NK-92 (cell line): ENCODE measurements around the gene PRELID3B.

Source experiments
- DNase-seq: peaks from one replicate; lab custom pipeline; 2025; ENCODE audit not compliant: unreplicated experiment; lab: John Stamatoyannopoulos, UW

PRELID3B gene

GRCh38 chr20:59010995-59011873 is 31.4 kb downstream of the PRELID3B start:
- no peak for DNase-seq

DNA sequence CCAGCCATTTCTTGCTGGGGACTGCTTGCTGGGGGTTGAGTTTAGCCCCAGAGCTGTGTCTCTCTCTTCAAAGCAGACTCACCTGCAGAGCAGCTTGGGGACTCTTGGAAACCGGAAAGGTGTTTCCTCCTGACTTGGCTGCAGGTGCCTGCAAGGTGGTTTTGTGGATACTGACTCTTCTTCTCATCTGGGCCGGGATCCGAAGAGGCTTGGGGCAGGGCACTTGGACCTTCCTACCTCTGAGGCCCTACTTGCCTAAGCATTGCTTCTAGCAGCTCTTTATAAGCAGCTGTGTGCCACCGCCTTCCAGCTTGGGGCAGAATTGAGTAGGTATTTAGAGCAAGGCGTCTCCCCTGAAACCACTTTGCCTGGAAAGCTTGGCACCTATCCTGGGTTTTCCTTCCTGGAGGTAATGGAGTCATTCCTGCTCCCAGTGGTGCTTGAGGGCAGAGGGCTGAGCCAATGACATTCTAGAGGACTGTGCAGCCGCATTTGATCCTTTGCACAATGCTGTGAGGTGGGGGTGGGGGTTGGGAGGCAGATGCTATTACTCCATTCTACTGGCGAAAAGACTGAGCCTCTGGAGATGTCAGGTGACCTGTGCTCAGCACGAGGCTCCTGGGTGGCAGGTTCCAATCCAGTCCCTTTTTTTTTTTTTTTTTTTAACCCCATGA is 32.1 kb downstream of the PRELID3B start:
- DNase-seq = no peak

DNA sequence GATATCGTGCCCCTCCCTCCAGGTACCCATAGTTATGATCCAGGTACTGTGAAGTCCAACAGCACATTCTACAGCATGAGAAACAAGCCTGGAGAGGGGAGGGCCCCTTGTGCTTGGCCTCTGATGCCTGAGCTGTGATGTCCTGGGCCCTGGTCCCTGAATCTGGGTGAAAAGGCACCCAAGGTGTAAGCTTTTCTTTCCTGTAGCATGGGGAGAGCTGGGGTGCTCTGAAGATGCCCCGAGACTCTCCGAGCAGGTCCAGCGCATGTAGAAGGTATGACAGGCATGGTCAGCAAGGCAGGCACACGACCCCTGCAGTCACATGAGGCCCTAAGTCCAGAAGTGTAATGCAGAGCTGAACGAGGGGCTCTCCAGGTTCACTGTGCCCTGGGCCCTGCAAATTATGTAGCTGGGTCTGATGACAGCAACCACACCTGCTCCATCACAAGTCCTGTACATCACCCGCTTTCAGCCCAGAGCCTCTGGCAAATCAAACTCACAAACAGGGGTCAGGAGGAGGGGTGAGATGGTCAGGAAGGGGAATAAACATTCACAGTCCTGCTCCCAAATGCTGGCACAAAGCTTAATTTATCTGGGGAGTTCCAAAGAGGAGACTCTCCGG is 33.8 kb downstream of the PRELID3B start:
- DNase-seq = no peak

DNA sequence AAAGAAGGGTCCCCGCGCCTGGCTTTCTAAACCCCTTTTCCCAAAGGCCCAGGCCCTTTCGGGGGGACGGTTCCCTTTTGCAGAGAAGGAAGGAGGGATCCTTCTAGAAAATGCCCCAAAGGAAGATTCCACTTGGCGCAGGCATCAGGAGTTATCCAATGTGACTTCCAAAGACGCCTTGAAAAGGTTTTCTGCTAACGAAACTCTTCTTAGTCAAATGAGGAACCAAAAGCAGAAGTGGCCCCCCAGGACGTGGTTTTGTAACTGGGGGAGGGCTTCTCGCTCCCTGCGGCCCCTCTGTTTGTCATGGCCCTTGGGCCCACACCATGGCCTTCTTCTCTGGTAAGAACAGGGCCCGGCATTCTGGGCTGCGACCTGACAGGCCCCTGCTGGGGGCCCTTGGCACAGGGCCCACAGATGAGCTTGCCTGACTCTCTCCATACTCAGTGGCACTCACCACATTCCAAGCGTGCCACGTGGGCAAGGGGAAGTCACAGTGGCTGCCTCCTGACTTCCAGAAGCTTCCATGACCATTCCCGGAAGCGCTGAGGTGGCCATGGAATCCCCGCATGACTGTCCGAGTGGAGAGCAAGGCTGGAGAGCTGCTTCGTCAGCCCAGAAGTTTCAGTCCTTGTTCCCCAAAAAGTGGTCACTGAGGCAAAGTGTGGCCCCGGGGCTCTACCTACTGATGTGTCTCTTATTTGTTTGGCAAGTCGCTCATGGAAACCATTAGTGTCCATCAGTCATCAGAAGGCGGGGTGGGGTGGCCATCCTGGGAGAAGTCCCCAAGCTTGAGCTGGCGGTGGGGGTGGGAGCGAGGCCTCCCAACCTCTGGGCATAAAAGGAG is 34.7 kb downstream of the PRELID3B start:
- no peak for DNase-seq

DNA sequence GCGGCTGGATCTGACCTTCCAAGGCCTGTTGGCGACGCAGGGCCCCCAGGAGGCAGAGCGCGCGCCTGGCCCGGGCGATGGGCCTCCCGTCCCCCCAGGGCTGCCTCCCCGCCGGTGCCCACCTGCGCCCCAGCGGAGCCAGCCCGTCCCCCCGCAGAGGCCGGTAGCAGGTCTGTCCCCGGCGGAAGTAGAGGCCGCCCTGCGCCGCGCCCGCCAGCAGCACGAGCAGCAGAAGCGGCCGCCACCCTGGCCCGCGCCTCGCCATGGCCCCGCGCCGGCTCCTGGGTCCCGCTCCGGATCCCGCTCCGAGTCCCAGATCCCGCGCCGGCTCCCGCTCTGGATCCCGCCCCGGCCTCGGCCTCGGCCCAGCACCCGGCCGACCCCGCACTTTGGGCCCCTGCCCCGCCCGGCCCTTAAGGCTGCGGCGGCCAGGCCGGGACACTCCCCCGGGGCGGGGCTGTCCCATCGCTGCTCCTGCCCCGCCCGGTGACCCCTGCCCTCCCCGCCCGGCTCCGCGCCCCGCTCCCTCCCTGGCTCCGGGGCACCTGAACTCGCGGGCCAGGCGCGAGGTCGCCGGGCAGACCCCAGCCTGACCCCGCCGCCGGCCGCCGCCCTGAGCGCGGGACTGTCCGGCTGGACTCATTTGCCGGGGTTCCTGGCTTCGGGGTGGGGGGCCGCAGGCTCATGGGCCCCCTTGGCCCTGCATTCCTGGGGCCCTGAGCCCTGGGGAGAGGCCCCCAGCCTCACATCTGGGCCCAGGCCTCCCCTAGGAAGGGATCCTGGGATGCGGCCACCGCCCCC is 35.5 kb downstream of the PRELID3B start, which contains the start of gene CTSZ:
Gene CTSZ, minus strand, starts transcription at position 391 of the 801 bp plus-strand sequence. Its CDS starts 126 bp downstream, at position 265.
- DNase-seq = no peak

DNA sequence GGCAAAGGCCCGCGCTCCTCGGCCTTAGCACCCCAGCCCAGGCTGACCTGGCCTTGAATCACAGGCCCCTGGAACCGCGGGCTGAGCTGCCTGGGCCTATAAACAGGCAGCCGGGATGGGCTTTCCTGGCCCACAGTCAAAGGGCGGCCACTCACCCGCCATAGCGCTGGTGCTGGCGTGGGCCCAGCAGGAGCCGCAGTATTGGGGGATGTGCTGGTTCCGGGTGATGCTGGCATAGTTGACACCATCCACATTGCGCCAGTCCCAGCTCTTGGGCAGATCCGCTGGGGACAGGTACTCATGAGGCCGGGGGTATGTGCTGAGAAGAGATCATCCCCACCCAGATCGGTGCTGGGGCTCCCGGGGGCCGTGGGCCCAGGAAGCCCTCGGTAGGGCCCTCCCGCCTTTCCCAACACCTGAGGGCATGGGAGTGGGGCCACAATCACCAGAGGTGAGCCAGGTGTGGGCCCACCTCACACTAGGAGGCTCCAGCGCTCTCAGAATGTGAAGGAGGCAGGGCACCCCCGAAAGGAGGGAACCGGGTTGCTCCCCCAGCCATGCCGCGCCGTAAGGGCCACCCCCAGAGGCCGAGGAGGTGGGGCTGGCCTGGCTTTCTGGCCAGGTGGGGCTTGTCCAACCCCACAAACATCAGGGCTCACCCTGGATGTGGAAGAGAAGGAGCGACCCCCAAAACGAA is 36.3 kb downstream of the PRELID3B start:
- DNase-seq = no peak

DNA sequence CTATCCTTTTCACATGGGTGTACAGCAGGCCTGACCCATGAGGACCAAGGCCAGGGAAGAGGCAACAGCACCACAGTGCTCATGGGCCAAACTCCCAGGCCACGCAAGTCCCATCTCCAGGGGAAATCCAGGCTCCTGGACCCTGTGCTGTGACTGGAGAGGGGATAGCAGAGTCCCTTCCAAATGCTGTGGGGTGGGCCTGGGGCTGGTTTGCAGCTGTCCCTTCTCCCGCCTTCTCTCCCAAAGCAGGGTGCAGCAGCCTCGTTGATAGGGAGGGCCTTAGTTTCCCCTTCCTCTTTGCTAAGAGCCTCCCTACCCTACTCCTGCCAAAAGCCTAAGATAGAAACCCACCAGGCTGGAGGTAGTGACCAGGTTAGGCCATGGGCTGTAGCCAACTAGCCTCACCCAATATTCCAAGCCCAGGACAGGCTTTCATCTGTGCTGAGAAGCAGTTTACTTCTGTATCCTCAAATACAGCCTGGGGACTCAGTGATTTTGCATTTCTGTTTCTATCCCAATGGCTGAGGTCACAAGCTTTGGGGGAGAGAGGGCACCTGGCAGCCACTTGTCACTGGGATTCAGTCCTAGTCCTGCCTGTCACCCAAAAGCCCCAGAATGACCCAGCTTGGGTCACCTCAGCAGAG is 36.9 kb downstream of the PRELID3B start:
- no peak for DNase-seq

DNA sequence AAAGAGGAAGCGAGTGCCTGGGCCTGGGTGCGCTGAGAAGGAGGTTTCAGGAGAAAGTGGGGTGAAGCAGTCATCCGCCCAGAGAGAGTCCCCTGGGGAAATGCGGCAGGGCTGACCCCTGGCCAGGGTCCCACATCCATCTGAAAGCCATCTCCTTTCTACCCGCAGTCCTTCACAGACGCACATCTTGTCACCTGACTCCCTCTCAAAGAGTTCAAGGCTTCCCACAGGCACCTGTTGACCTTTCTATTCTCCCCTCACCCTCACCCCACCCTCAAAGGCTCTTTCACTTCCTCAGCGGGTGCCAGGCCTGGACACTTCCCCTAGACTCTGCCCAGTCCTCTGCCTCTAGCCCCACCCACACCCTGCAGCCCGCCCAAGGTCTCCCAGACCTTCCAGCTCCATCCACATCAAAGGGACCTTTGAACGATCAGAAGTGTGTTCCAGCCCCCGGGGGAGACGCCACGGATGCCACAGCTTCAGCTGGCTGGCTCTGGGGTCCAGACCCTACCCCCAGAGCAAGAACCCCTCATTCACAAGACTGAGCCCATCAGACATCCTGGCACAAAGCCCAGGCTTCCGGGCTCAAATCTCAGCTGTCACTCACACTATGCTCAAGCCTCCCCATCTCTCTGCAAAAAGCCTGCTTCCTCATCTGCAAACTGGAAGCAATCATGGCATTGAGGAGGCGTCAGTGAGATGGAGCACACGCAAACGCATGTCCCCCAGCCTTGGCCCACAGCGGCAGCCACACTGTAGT is 37.6 kb downstream of the PRELID3B start:
- no peak for DNase-seq

DNA sequence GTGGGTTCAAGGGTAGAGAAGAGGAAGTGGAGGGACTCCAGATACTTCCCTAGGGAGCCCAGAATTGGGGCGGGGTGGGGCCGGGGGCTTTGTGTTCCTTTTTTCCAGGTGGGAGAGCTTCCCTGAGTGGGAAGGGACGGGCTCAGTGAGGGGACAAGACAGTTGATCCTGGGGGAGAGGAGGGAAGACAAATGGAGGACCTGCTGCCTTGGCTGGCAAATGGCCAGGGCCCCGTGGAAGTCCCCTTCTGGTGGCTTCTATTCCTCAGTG is 38.2 kb downstream of the PRELID3B start:
- DNase-seq = no peak

- DNase-seq = no peak
Measured at GRCh38 chr20:59003836-59004492, 38.6 kb downstream of the PRELID3B start.

DNA sequence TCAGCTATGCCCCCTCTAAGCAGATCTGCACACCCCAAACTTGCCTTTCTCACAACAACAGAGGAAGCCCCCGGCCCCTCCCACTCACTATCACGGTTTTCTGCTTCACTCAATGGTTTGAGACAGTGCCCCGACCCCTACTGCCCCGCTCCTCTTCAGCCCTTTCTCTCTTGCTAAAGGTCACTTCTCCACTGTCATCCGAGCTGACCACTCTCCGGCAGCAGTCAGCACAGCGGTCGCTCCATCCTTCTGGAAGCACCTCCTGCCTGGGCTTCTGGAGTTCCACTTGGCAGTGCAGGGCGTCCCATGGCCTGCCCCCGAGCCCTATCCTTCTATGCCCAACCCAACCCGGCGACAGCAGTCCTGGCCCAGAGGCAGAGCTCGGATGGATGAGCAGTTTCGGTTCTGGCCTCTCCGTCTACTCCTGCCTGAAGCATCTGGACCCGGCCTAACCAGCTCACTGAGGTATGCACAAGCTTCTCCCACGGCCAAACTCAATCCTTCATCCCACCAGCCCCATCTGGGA is 39.6 kb downstream of the PRELID3B start:
- DNase-seq = no peak

- DNase-seq = no peak
Measured at GRCh38 chr20:59002388-59002787, 40.2 kb downstream of the PRELID3B start.

DNA sequence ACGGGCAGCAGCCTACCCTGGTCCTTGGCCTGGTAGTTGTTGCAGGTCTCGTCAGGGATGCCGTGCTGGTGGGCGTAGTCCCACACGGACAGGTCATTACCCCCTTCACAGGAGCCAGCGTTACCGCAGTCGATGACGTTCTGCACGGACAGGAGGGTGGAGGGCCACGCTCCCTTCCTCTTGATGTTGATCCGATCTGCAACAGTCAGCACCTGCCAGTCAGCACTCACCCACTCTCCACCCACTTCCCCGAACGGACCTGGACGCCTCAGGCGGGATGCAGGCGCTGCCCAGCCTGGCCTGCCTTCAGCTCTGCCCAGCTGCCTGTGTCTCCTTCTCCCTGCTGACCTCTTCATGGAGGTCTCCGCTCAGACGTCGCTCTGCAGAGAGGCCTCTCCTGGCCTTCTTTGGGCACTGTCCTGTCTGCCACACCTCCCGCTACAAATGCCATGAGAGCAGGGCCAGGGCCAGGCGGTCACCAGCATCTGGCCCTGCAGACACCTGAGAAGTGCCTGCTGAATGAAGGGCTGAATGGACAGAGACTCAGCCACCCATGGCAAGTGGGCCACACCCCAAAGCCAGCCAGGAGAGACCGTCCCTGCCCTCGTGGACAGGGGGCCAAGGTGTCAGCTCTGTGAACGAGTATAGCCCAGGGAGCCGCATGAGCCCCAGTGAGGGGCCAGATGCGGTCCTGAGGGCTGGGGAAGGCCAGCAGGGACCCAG is 41.0 kb downstream of the PRELID3B start:
- no peak for DNase-seq

- no peak for DNase-seq
Measured at GRCh38 chr20:59001068-59001448, 41.5 kb downstream of the PRELID3B start.

DNA sequence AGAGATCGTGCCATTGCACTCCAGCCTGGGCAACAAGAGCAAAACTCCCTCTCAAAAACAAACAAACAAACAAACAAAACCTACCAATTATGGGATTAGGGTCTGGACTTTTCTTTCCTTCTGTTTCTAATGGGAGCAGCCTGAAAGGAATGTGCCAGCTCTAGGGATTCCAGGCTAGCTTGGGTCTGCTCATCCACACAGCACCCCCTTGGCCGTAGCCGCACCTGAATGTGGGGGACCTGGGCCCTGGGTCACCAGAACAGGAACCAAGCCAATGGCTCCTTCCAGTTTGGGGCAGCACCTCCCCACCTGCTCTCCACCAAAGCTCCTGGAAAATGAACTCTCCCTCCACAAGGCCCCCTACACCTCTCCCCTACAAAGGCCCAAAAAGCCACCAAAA is 42.3 kb downstream of the PRELID3B start:
- DNase-seq = no peak

- no peak for DNase-seq
Measured at GRCh38 chr20:58998656-58999055, 43.9 kb downstream of the PRELID3B start.

GRCh38 chr20:58997141-58997770 is 45.3 kb downstream of the PRELID3B start:
- no peak for DNase-seq
